SH-SY5Y (cell line): ENCODE measurements around the gene ADGRG3.

Source experiments
- GATA2 ChIP-seq: IDR thresholded peaks from 2 replicates; pipeline ENCODE4 v1.6.1; 2011; ENCODE audit warnings: mild to moderate bottlenecking, low read depth, low read length
- GATA3 ChIP-seq: IDR thresholded peaks from 2 replicates; pipeline ENCODE4 v1.6.1; 2011; ENCODE audit warnings: low read depth, mild to moderate bottlenecking, low read length, moderate library complexity

Gene ADGRG3

DNA sequence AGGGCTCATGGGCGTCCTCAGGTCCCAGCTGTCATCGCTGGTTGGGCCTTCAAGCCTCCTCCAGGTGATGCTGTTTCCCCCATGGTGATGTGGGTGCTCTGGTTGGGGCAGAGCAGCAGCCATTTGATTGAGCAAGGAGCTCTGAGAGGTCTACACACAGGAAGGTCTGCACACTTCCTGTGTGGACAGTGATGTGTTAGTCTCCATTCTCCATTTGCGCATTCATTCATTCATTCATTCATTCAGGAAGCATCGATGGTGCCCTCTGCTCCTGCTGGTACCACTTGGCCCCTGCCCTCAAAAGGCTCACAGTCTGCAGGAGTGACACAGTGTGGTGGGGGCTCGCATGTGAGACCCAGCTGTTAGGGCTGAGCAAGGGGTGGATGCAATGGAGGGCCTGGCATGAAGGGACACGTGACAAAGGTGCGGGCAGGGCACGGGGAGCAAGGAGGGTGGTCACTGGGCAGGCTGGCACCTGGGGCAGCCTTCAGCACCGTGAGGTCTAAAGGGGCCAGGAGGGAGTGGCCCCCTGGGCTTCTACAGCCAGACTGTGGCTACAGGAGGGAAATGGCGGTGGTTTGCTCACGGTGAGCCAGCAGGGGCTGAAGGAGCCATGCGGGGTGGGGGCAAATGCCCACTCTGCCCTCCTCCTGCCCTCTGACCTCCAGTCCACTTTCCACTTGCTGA lies 1.5 kb downstream of the ADGRG3 start:
- no peak for TF ChIP-seq GATA2
- TF ChIP-seq GATA3 = no peak

DNA sequence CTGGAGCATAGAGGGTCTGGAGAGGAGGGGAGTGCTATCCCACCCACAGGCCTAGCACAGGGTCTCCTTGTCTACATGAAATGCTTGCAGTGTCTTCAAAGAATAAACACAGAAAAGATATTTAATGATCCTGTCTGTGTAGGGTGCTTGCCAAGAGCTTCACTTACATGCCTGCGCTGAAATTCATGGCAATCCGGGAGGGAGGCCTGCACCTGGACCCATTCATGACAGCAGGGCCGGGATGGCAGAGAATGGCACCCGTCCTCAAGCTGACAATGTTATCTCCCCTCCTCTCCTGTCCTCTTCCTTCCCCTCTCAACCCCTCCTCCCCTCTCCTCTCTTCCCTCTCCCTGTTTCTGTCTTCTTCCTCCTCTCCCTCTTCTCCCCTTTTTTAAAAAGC lies 2.1 kb downstream of the ADGRG3 start:
- TF ChIP-seq GATA3 (no peak), GATA2 (no peak)

DNA sequence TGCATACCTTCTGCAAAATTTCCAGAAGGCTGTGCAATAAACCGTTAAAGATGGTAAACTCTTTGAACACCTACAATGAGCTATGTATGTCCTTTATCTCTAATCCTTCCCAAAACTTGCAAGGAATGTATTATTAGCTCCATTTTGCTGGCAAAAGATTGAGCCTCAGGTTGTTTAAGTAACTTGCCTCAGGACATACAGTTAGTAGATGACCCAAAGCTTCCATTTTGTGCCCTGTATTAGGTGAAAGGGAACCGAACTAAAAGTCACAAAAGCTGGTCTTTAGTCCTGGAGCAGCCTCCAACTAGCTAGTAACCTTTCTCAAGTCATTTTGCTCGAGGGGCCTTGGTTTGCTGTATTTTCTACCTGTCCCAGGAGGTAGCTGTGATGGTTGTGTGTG lies 4.3 kb downstream of the ADGRG3 start:
- no peak for TF ChIP-seq GATA2
- TF ChIP-seq GATA3 = no peak

DNA sequence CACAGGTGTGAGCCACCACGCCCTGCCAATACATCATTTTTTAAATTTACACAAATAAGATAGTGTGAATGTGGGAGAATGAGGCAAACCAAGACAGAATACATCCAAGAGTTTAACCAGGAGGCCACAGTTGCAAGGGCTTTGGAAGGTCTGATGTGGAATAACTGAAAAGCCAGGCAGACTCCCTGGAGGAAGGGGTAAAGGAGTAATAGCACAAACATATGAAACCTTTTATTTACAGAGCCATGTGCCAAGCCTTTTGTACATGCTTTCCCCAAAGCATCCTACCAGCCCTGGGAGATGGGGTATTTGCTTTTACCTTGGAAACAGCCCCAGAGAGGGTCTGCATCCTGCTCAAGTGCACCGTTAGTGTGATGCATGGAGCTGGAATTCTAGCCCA lies 4.7 kb downstream of the ADGRG3 start:
- TF ChIP-seq GATA3 = no peak
- TF ChIP-seq GATA2 = no peak

DNA sequence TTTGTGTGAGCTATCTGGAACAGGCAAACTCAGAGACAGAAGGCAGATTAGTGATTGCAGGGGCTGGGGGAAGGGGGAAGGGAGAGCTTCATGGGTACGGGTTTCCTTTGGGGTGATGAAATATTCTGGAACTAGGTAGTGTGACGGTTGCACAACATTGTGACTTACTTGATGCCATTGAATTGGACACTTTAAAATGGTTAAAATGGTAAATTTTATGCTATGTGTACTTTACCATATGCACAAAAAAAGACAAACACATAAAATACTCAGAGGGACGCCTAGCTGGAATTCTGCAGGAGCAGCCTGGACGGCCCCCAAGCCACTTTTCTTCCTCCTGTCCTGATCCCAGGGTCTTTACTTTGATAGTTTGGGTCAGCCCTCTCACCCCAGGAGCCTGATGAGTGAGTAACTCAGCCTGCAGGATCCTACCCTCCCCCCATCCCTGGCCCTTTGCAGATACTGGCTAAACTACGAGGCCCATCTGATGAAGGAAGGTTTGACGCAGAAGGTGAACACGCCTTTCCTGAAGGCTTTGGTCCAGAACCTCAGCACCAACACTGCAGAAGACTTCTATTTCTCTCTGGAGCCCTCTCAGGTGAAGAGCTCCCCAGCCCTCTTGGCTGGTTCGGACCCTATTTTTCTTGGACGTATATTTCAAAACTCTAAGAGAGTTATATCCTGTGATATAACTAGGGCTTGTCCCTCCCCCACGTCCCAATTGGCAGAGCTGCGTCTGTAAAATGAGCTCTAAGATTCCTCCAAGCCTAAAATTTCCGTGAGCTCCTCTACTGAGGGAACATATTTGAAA lies 7.8 kb downstream of the ADGRG3 start:
- TF ChIP-seq GATA3 = no peak
- no peak for TF ChIP-seq GATA2

DNA sequence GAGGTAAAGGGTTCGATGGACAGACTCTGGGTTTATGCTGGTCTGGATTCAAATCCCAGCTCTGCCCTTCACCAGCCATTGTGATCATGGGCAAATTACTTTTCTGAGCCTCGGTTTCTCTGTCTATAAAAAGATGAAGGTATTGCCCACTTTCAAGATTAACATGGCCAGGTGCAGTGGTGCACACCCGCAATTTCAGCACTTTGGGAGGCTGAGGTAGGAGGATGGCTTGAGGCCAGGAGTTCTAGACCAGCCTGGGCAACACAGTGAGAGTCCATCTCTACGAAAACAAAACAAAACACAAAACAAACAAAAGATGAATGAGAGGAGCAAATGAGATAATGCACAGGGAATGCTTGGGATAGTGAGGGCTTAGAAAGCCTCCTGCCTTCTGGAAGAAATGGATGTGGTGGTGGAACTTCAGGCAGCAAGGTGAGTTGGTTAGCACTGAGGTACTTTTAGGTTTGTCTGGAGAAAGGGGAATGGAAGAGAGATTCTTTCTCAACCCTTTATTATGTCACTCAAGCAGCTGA lies 8.5 kb downstream of the ADGRG3 start:
- no peak for TF ChIP-seq GATA3
- no peak for TF ChIP-seq GATA2

DNA sequence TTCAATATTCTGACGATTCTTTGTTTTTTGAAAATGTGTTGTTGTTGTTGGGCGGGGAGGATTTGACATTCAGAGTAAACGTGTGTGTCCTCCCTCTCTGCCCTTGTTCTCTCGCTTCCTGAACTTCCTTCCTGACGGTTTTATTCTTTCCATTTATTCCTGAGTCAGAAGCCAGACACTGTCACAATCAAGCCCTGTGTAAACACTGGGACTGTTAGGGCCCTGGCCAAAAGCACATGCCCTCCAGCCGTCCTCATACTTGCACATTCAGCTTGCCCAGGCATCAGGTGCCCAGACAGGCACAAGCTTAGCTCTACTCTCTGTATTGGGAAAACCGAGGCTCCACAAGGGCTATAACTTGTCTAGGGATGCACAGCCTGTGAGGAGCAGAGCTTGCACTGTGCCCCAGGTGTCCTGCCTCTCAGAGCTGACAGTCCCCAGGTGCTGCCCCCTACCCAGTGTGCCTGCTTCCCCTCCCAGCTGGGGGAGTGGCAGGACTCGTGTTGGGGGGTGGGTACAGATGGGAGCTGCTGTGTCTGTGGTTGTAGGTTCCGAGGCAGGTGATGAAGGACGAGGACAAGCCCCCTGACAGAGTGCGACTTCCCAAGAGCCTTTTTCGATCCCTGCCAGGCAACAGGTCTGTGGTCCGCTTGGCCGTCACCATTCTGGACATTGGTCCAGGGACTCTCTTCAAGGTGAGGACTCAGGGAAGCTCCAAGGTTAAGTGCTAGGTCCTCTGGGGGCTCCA lies 9.7 kb downstream of the ADGRG3 start:
- TF ChIP-seq GATA3 (no peak), GATA2 (no peak)

DNA sequence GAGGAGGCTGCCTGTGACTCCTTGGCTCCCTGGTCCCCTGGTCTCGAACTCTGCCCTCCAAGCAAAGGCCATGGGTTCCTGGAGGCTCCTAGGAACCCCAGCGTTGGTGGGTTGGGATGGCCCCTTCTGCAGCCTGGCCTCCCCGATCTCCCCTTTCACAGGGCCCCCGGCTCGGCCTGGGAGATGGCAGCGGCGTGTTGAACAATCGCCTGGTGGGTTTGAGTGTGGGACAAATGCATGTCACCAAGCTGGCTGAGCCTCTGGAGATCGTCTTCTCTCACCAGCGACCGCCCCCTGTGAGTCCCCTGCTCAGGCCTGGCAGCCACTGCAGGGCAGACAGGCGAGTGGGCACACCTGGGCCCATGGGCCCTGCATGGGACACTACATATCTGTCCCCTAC lies 10.9 kb downstream of the ADGRG3 start:
- no peak for TF ChIP-seq GATA3
- no peak for TF ChIP-seq GATA2

DNA sequence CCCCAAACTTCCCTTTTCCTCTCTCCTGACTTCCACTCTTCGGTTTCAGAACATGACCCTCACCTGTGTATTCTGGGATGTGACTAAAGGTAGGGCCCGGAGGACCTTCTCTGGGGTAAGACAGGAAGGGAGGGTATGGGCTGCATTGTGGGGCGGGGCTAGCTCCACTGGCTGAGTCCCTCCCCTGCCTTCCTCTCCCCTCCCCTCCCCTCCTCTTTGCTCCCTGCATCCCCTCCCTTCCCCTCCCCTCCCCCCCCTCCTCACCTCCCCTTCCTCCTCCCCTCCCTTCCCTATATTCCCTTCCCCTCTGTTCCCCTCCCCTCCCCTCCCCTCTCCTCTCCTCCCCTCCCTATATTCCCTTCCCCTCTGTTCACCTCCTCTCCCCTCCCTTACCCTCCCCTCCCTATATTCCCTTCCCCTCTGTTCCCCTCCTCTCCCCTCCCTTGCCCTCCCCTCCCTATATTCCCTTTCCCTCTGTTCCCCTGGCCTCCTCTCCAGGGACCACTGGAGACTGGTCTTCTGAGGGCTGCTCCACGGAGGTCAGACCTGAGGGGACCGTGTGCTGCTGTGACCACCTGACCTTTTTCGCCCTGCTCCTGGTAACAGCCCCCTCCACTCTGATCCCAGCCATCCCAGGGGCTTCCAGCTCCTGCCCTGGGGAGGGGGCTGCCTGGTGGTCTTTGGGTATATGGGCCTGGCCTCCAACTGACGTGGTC lies 11.8 kb downstream of the ADGRG3 start:
- no peak for TF ChIP-seq GATA2
- TF ChIP-seq GATA3 = no peak

DNA sequence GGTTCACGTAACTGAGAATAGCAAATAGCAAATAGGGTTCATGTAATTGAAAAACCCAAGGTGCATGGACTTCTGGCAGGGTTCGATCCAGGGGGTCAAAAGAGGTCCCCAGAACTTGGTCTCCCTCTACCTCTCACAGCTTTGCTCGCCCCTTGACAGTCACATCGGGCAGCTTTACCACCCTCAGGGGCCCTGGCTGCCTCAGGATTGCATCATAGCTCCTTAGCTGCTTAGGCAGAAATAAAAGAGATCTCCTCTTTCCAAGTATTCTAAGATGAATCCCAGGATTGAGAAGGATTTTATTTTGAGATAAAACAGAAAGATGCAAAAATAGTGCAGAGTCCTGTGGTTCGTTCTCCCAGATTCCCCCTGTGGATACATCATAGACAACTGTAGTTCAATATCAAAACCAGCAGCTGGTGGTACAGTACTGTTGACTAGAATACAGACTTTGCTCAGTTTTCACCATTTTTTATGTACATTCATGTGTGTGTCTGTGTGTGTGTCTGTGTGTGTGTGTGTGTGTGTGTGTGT lies 12.8 kb downstream of the ADGRG3 start:
- TF ChIP-seq GATA2 (no peak), GATA3 (no peak)

DNA sequence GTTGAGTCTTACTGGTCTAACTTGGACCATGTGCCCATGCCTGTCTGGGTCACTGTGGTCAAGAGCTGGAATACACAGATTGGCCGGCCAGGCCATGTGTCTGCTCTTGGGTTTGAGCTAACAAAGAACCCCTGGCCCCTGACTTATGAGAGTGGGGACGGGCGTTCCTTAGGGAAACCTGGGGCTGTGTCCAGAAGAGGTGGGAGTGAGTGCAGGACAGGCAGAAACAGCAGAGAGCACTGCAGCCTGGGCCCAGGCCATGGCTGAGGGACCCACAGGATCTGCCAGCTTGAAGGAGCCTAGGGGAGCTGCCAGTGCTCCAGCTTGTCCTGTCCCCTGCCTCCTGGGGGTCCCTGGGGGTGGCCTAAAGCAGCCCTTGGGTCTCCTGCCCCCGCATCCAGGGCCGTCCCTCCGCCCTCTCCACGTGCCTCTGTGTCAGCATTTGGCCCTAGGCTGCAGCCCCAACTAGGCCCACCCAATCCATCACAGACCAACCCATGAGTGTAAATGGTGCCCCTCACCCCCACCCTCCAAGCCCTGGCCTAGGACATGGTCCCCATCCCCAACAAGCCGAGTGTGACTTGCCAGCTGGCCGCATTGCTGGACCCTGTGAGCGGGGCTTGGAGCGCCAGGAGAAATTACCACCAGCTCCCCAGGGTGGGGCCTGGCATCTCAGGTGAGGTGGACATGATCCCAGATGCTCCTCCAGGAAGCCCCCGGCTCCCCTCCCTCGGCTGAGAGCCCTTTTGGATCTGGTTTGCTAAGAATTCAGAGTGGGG lies 14.0 kb downstream of the ADGRG3 start:
- TF ChIP-seq GATA3 (no peak), GATA2 (no peak)

DNA sequence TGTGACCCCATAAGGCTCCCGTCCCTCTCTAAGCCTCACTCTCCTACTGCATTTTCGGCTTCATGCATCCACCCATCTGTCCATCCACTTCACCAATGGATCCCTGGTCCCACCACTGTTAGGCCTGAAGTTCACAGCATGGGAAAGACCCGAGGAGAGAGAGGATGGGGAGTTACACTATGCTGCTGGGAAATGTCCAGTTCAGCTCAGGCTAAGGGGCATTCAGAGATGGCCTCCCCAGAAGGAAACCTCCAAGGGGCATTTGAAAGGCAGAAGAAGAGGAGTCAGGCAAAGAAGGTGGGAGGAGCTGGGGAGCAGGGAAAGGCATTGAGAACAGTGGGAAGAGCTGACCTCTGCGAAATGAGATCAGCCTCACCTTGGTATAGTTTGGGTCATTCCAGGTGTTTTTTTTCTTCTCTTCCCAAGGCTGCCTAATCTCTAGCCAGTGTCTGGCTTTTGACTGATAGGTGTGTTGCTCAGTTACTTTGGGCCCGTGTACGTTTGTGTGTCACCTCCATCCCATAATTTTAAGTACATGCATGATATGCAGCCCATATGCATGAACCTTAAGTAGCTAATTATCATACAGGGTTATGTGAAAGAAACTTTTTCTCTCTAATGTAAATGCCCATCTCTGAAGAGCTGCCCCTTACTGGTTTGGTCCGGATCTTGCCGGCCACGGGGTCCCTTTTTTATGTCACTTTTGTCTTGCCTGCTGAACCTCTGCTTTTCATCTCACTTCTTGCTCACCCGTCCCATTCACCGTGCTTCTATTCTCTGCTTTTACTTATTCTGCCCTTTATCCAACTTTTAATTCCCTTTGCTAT lies 14.9 kb downstream of the ADGRG3 start:
- TF ChIP-seq GATA2 (no peak), GATA3 (no peak)
